IMR-90 (cell line): ENCODE data around the gene IL36G. TPM values are rescaled to one million over a fixed set of nuclear protein-coding genes. Genes with fewer than 3 reads are reported as not detected.

Experiments used
- ATAC-seq: fragments of 200-7000 bp; cut with Tn5 transposase; 2 replicates; pipeline ENCODE4 v1.9.1; 2020; ENCODE audit warnings: low read depth, mild to moderate bottlenecking, moderate library complexity
- BruUV-seq: library from RNA; stranded (reverse); fragments of 400-500 nt; replicated peaks from 2 replicates; lab custom pipeline; 2021; lab: Mats Ljungman, UMichigan
- CTCF ChIA-PET: fragments of 300-600 bp; formaldehyde crosslinking; extraction: SDS; loops from one replicate; lab custom pipeline; 2021; ENCODE audit warnings: antibody characterized with exemption; lab: Yijun Ruan, JAX
- POLR2A ChIA-PET: fragments of 300-600 bp; sonication (Branson Sonifier 250); formaldehyde crosslinking; loops from one replicate; lab custom pipeline; 2022; ENCODE audit warnings: antibody characterized with exemption; ENCODE audit not compliant: unreplicated experiment; lab: Charles Lee
- DNase-seq: peaks from one replicate; pipeline ENCODE4 v3.0.0; 2013
- H2AFZ ChIP-seq: replicated peaks from 2 replicates; pipeline ENCODE3; 2013; ENCODE audit warnings: low read length, mild to moderate bottlenecking; ENCODE audit not compliant: poor library complexity
- H2AK5ac ChIP-seq: 2 replicates; pipeline ENCODE4 v1.6.1; 2013; ENCODE audit warnings: low read depth, low read length, inconsistent platforms
- H2AK9ac ChIP-seq: replicated peaks from 2 replicates; pipeline ENCODE3; 2013; ENCODE audit warnings: mild to moderate bottlenecking, low read depth, low read length, moderate library complexity; ENCODE audit not compliant: poor library complexity
- H2BK120ac ChIP-seq: 2 replicates; pipeline ENCODE4 v1.6.1; 2013; ENCODE audit warnings: low read depth, low read length, inconsistent platforms
- H2BK15ac ChIP-seq: 3 replicates; pipeline ENCODE4 v1.6.1; 2013; ENCODE audit warnings: low read depth, low read length, inconsistent platforms
- H2BK20ac ChIP-seq: 2 replicates; pipeline ENCODE4 v1.6.1; 2013; ENCODE audit warnings: low read depth, mild to moderate bottlenecking, inconsistent platforms, low read length, moderate library complexity
- H2BK5ac ChIP-seq: 2 replicates; pipeline ENCODE4 v1.6.1; 2013; ENCODE audit warnings: mild to moderate bottlenecking, low read depth, low read length, inconsistent platforms; ENCODE audit not compliant: poor library complexity, severe bottlenecking
- H3K14ac ChIP-seq: replicated peaks from 2 replicates; pipeline ENCODE4 v1.6.1; 2013; ENCODE audit warnings: low read depth, low read length, inconsistent platforms
- H3K18ac ChIP-seq: 2 replicates; pipeline ENCODE4 v1.6.1; 2013; ENCODE audit warnings: low read depth, low read length, control low read depth
- H3K23ac ChIP-seq: 2 replicates; pipeline ENCODE4 v1.6.1; 2013; ENCODE audit warnings: low read depth, low read length, inconsistent platforms
- H3K27ac ChIP-seq: 2 replicates; pipeline ENCODE4 v1.5.1; 2013; ENCODE audit warnings: mild to moderate bottlenecking, control low read depth, low read length; ENCODE audit not compliant: insufficient read depth
- H3K27me3 ChIP-seq: 2 replicates; pipeline ENCODE4 v1.6.1; 2013; ENCODE audit warnings: low read length; ENCODE audit not compliant: control insufficient read depth, insufficient read depth
- H3K36me3 ChIP-seq: 2 replicates; pipeline ENCODE4 v1.6.1; 2013; ENCODE audit warnings: low read length, mixed read lengths; ENCODE audit not compliant: control insufficient read depth, insufficient read depth
- H3K4ac ChIP-seq: 2 replicates; pipeline ENCODE4 v1.6.1; 2013; ENCODE audit warnings: low read depth, low read length, inconsistent platforms
- H3K4me1 ChIP-seq: 2 replicates; pipeline ENCODE4 v1.6.1; 2013; ENCODE audit warnings: low read length, mixed read lengths; ENCODE audit not compliant: control insufficient read depth, insufficient read depth
- H3K4me2 ChIP-seq: 2 replicates; pipeline ENCODE4 v1.6.1; 2013; ENCODE audit warnings: low read depth, mild to moderate bottlenecking, control low read depth, low read length, moderate library complexity
- H3K4me3 ChIP-seq: 2 replicates; pipeline ENCODE4 v1.5.1; 2013; ENCODE audit warnings: low read depth, mild to moderate bottlenecking, control low read depth, low read length, moderate library complexity; ENCODE audit not compliant: insufficient read depth
- H3K56ac ChIP-seq: 2 replicates; pipeline ENCODE4 v1.6.1; 2013; ENCODE audit warnings: low read length, inconsistent platforms; ENCODE audit not compliant: insufficient read depth; ENCODE audit errors: extremely low read depth
- H3K79me1 ChIP-seq, 2 experiments: 2 replicates each; pipeline ENCODE4 v1.6.1; 2013; ENCODE audit warnings: low read length in 2 of 2, inconsistent platforms in 1 of 2, low read depth in 1 of 2
- H3K9ac ChIP-seq: 2 replicates; pipeline ENCODE4 v1.6.1; 2013; ENCODE audit warnings: low read depth, low read length, control low read depth
- H3K9me1 ChIP-seq: 2 replicates; pipeline ENCODE4 v1.6.1; 2013; ENCODE audit warnings: low read length, inconsistent platforms; ENCODE audit not compliant: insufficient read depth
- H3K9me3 ChIP-seq: 2 replicates; pipeline ENCODE4 v1.6.1; 2013; ENCODE audit warnings: low read length; ENCODE audit not compliant: control insufficient read depth, insufficient read depth
- H4K20me1 ChIP-seq: 2 replicates; pipeline ENCODE4 v1.6.1; 2013; ENCODE audit warnings: low read length, inconsistent platforms; ENCODE audit not compliant: insufficient read depth
- H4K5ac ChIP-seq: 2 replicates; pipeline ENCODE4 v1.6.1; 2013; ENCODE audit warnings: mild to moderate bottlenecking, low read depth, low read length, control low read depth
- H4K8ac ChIP-seq, 2 experiments: 2 replicates each; pipeline ENCODE4 v1.6.1; 2013; ENCODE audit warnings: low read depth in 2 of 2, low read length in 2 of 2, control low read depth in 1 of 2, inconsistent platforms in 1 of 2
- H4K91ac ChIP-seq: 2 replicates; pipeline ENCODE4 v1.6.1; 2013; ENCODE audit warnings: low read depth, low read length, inconsistent platforms; ENCODE audit not compliant: insufficient read depth
- BHLHE40 ChIP-seq: fragments of 150-350 bp; IDR thresholded peaks from 2 replicates; pipeline ENCODE4 v1.6.1; 2016; ENCODE audit warnings: mild to moderate bottlenecking, low read depth, low read length
- CEBPB ChIP-seq: IDR thresholded peaks from 2 replicates; pipeline ENCODE4 v1.6.1; 2012; ENCODE audit warnings: low read depth, low read length, improper control_type of control experiment
- CHD1 ChIP-seq: IDR thresholded peaks from 2 replicates; pipeline ENCODE4 v1.6.1; 2012; ENCODE audit warnings: low read depth, low read length, improper control_type of control experiment
- CTCF ChIP-seq: conservative IDR thresholded peaks from 2 replicates; pipeline ENCODE4 v1.5.1; 2012; ENCODE audit warnings: mild to moderate bottlenecking, low read depth, low read length, improper control_type of control experiment
- ELK1 ChIP-seq: fragments of 150-350 bp; IDR thresholded peaks from 2 replicates; pipeline ENCODE4 v1.6.1; 2016; ENCODE audit warnings: low read depth, mild to moderate bottlenecking, low read length, moderate library complexity, borderline replicate concordance
- FOS ChIP-seq: fragments of 150-350 bp; IDR thresholded peaks from 2 replicates; pipeline ENCODE4 v1.6.1; 2016; ENCODE audit warnings: low read depth, low read length
- MAFK ChIP-seq: IDR thresholded peaks from 2 replicates; pipeline ENCODE4 v1.6.1; 2012; ENCODE audit warnings: low read depth, low read length, improper control_type of control experiment
- MAZ ChIP-seq: IDR thresholded peaks from 2 replicates; pipeline ENCODE4 v1.6.1; 2012; ENCODE audit warnings: low read depth, mild to moderate bottlenecking, low read length, improper control_type of control experiment, moderate library complexity, borderline replicate concordance
- MXI1 ChIP-seq: IDR thresholded peaks from 2 replicates; pipeline ENCODE4 v1.6.1; 2012; ENCODE audit warnings: low read depth, mild to moderate bottlenecking, low read length, moderate library complexity, borderline replicate concordance
- NFE2L2 ChIP-seq: fragments of 150-350 bp; IDR thresholded peaks from 2 replicates; pipeline ENCODE4 v1.6.1; 2016; ENCODE audit warnings: low read depth, mild to moderate bottlenecking, low read length
- POLR2A ChIP-seq: IDR thresholded peaks from 2 replicates; pipeline ENCODE4 v1.6.1; 2012; ENCODE audit warnings: mild to moderate bottlenecking, low read depth, low read length
- RAD21 ChIP-seq: IDR thresholded peaks from 2 replicates; pipeline ENCODE4 v1.6.1; 2012; ENCODE audit warnings: low read length, improper control_type of control experiment
- RCOR1 ChIP-seq: IDR thresholded peaks from 2 replicates; pipeline ENCODE4 v1.6.1; 2012; ENCODE audit warnings: mild to moderate bottlenecking, low read length, improper control_type of control experiment; ENCODE audit not compliant: insufficient replicate concordance
- RFX5 ChIP-seq: IDR thresholded peaks from 2 replicates; pipeline ENCODE4 v1.8.0; 2012; ENCODE audit warnings: low read depth, mild to moderate bottlenecking, low read length, moderate library complexity
- SMC3 ChIP-seq: fragments of 150-350 bp; IDR thresholded peaks from 2 replicates; pipeline ENCODE4 v1.6.1; 2016; ENCODE audit warnings: low read depth, mild to moderate bottlenecking, antibody characterized with exemption, low read length, moderate library complexity
- USF2 ChIP-seq: fragments of 150-350 bp; IDR thresholded peaks from 2 replicates; pipeline ENCODE4 v1.6.1; 2017; ENCODE audit warnings: mild to moderate bottlenecking, antibody characterized with exemption, low read length, low read depth
- WGBS, 2 experiments: methylation state at CpG; one replicate each; pipeline versions ENCODE4 v1.1.5 to v1.1.7; 2013; ENCODE audit warnings: missing lambda C conversion rate in 2 of 2; ENCODE audit not compliant: insufficient read length in 1 of 2; ENCODE audit errors: extremely low coverage in 2 of 2; 5-methylcytosine and 5-hydroxymethylcytosine counted together
- dilution Hi-C: fragments of 300-500 bp; cut with HindIII; formaldehyde crosslinking; loops from one replicate; pipeline ENCODE4 v1.14.3; 2018; ENCODE audit warnings: low sequenced_read_pairs; ENCODE audit not compliant: unreplicated experiment
- in situ Hi-C: fragments of 300-500 bp; cut with MboI; formaldehyde crosslinking; loops from 3 replicates; pipeline ENCODE4 v1.14.3; 2019; ENCODE audit warnings: low sequenced_read_pairs, inconsistent platforms, mixed read lengths
- intact Hi-C: fragments of 100-400 bp; cut with micrococcal nuclease; formaldehyde crosslinking; loops from 2 replicates; pipeline ENCODE4 v1.10.0; 2022
- polyA plus RNA-seq, 3 experiments: library from polyadenylated mRNA; depleted of rRNA; stranded (reverse); fragments of >200 nt; gene quantifications; 2 replicates each; pipeline ENCODE4 v1.2.3, GENCODE V29; 2012; ENCODE audit warnings: low replicate concordance in 1 of 3
- total RNA-seq: library from RNA; depleted of rRNA; stranded (reverse); fragments of >200 nt; gene quantifications from 2 replicates; pipeline ENCODE4 v1.2.3, GENCODE V29; 2012

The IL36G gene
- total and polyA plus RNA-seq, 2 of the 4 experiments (the other 2 are of a cell fraction) = not detected

- no peak overlapping the region for H3K4ac ChIP-seq
- H3K9me3 ChIP-seq = no peaks in the 10 kb centered on the region
- peaks cover 19% of the 10 kb centered on the region for H3K27me3 ChIP-seq
- H3K4me1 ChIP-seq = no peaks in the 10 kb centered on the region
- CTCF ChIA-PET = no interaction called here
- H2BK5ac ChIP-seq = no peak overlapping the region
- H2BK120ac ChIP-seq = no peak overlapping the region
- no peak overlapping the region for H3K23ac ChIP-seq
- H2AFZ ChIP-seq = no peak overlapping the region
- no peak overlapping the region for H3K14ac ChIP-seq
- no peak overlapping the region for H2AK9ac ChIP-seq
- no peaks in the 10 kb centered on the region for H3K79me1 ChIP-seq
- no peak overlapping the region for H3K27ac ChIP-seq
- H4K8ac ChIP-seq = no peak overlapping the region
- H3K4me2 ChIP-seq = no peak overlapping the region
- H2AK5ac ChIP-seq = no peak overlapping the region
- no peak for TF ChIP-seq CTCF
- no peak for TF ChIP-seq MAZ
- no peak for TF ChIP-seq USF2
- TF ChIP-seq RFX5 = no peak
- no peak for TF ChIP-seq ELK1
- TF ChIP-seq BHLHE40 = no peak
- no peak for TF ChIP-seq SMC3
- no peak for TF ChIP-seq NFE2L2
- no peak for TF ChIP-seq RCOR1
- no peak for TF ChIP-seq FOS
- no peak for TF ChIP-seq CEBPB
- TF ChIP-seq RAD21 = no peak
- no peak for TF ChIP-seq MAFK
- TF ChIP-seq POLR2A = no peak
- no peak for TF ChIP-seq CHD1
- TF ChIP-seq MXI1 = no peak
- H3K9ac ChIP-seq = no peak overlapping the region
- H3K18ac ChIP-seq = no peak overlapping the region
- 88% methylated on average over 3 of the region's 5 CpGs; no CpG with 5 or more reads in 1 of the 2 experiments for WGBS, 2 experiments
- DNase-seq (no peak), ATAC-seq (no peak)
- no peaks in the 10 kb centered on the region for H4K20me1 ChIP-seq
- no peak overlapping the region for H4K91ac ChIP-seq
- POLR2A ChIA-PET = no interaction called here
- no peak overlapping the region for H3K4me3 ChIP-seq
- H3K9me1 ChIP-seq = no peaks in the 10 kb centered on the region
- H3K36me3 ChIP-seq = no peaks in the 10 kb centered on the region
- H2BK15ac ChIP-seq = no peak overlapping the region
- no peak overlapping the region for H3K56ac ChIP-seq
- dilution Hi-C loops = no loop called here
- no peak overlapping the region for H2BK20ac ChIP-seq
- BruUV-seq = no TSS peak
- no peak overlapping the region for H4K5ac ChIP-seq
- in situ Hi-C loops = no loop called here
- intact Hi-C loops = no loop called here
These were observed 5.3 kb upstream of the IL36G start for GRCh38 chr2:112972423-112973086.
